K562 (cell line): ENCODE results near the gene RNF166. TPM values are rescaled to one million over a fixed set of nuclear protein-coding genes. Genes with fewer than 3 reads are reported as not detected.

ENCODE experiments used
- CBX5 ChIP-seq: IDR thresholded peaks from 2 replicates; pipeline ENCODE4 v1.6.1; 2014; ENCODE audit warnings: low read depth, borderline replicate concordance
- CXXC5 ChIP-seq: fragments of 250-450 bp; sonication (Bioruptor Pico); IDR thresholded peaks from 2 replicates; pipeline ENCODE4 v1.8.0; 2022; ENCODE audit warnings: inconsistent platforms, mild to moderate bottlenecking, moderate library complexity
- FOXA3 ChIP-seq, 2 experiments: fragments of 450-650 bp in 1 of 2; sonication (generic) in 1 of 2; formaldehyde crosslinking; IDR thresholded peaks in 1 of 2; conservative IDR thresholded peaks in 1 of 2; 2 replicates each; pipeline versions ENCODE4 v1.4.0 to v1.8.0; 2020 to 2022; ENCODE audit warnings: mild to moderate bottlenecking in 2 of 2, missing genetic modification reagents in 1 of 2
- FOXJ2 ChIP-seq: fragments of 200-800 bp; sonication (Bioruptor generic); IDR thresholded peaks from 2 replicates; pipeline ENCODE4 v1.6.1; 2016; ENCODE audit warnings: missing genetic modification characterization, missing compliant biosample characterization
- FOXP1 ChIP-seq: sonication (generic); formaldehyde crosslinking; IDR thresholded peaks from 2 replicates; pipeline ENCODE4 v1.8.0; 2022; ENCODE audit warnings: mild to moderate bottlenecking, missing genetic modification reagents
- HDAC6 ChIP-seq: IDR thresholded peaks from 2 replicates; pipeline ENCODE4 v1.6.1; 2012; ENCODE audit warnings: low read depth, mild to moderate bottlenecking, control low read depth, inconsistent platforms, low read length, moderate library complexity
- HMBOX1 ChIP-seq: sonication (generic); IDR thresholded peaks from 2 replicates; pipeline ENCODE4 v1.6.1; 2016
- L3MBTL2 ChIP-seq: fragments of 450-650 bp; IDR thresholded peaks from 2 replicates; pipeline ENCODE4 v1.6.1; 2016; ENCODE audit warnings: mild to moderate bottlenecking, moderate library complexity
- LEF1 ChIP-seq: fragments of 450-650 bp; IDR thresholded peaks from 2 replicates; pipeline ENCODE4 v1.6.1; 2016; ENCODE audit warnings: mild to moderate bottlenecking
- MBD2 ChIP-seq: sonication (generic); IDR thresholded peaks from 2 replicates; pipeline ENCODE4 v1.6.1; 2016; ENCODE audit warnings: low read depth, borderline replicate concordance
- NCOA4 ChIP-seq: fragments of 450-650 bp; IDR thresholded peaks from 2 replicates; pipeline ENCODE4 v1.6.1; 2018; ENCODE audit warnings: mild to moderate bottlenecking; ENCODE audit not compliant: partially characterized antibody
- NCOA6 ChIP-seq: fragments of 450-650 bp; IDR thresholded peaks from 2 replicates; pipeline ENCODE4 v1.6.1; 2017; ENCODE audit warnings: mild to moderate bottlenecking
- PKNOX1 ChIP-seq: fragments of 450-650 bp; IDR thresholded peaks from 2 replicates; pipeline ENCODE4 v1.6.1; 2016
- RAD21 ChIP-seq, 2 experiments: fragments of 250-450 bp in 1 of 2; fragments of 450-650 bp in 1 of 2; sonication (Bioruptor Pico) in 1 of 2; formaldehyde crosslinking in 1 of 2; IDR thresholded peaks in 1 of 2; conservative IDR thresholded peaks in 1 of 2; 2 replicates each; pipeline versions ENCODE4 v1.4.0 to v1.8.0; 2020 to 2022; ENCODE audit warnings: mild to moderate bottlenecking in 2 of 2, moderate library complexity in 1 of 2
- RBM39 ChIP-seq: fragments of 200-400 bp; formaldehyde crosslinking; optimal IDR thresholded peaks from 2 replicates; pipeline ENCODE3; 2018; ENCODE audit warnings: low read depth, low read length
- TEAD4 ChIP-seq, 2 experiments: sonication (generic) in 1 of 2; formaldehyde crosslinking in 1 of 2; IDR thresholded peaks; 2 replicates each; pipeline versions ENCODE4 v1.6.1 to v1.8.0; 2012 to 2022; ENCODE audit warnings: borderline replicate concordance in 1 of 2, inconsistent platforms in 1 of 2, low read length in 1 of 2, mild to moderate bottlenecking in 1 of 2, missing genetic modification reagents in 1 of 2
- ZNF143 ChIP-seq: sonication (generic); formaldehyde crosslinking; IDR thresholded peaks from 2 replicates; pipeline ENCODE4 v1.9.0; 2022; ENCODE audit warnings: mild to moderate bottlenecking, missing genetic modification reagents
- ZNF445 ChIP-seq: fragments of 250-450 bp; sonication (Bioruptor Pico); IDR thresholded peaks from 2 replicates; pipeline ENCODE4 v1.4.0; 2020; ENCODE audit warnings: low read depth, mild to moderate bottlenecking, moderate library complexity
- ZNF583 ChIP-seq: fragments of 250-450 bp; sonication (Bioruptor Pico); IDR thresholded peaks from 2 replicates; pipeline ENCODE4 v1.4.0; 2020
- ZNF717 ChIP-seq: fragments of 250-450 bp; sonication (Bioruptor Pico); IDR thresholded peaks from 2 replicates; pipeline ENCODE4 v1.5.0; 2021
- polyA plus RNA-seq, 8 experiments: library from polyadenylated mRNA; depleted of rRNA in 4 of 8; stranded (reverse) in 5 of 8; unstranded in 3 of 8; fragments of >200 nt; fragmentation: Nextera tagmentation in 2 of 8; fragmentation: Illumina TruSeq in 1 of 8; extraction: Ambion mirVana in 2 of 8; extraction: Trizol in 1 of 8; gene quantifications; 2 replicates each; pipeline versions ENCODE4 v1.2.1 to v1.2.3, GENCODE V29; 2011 to 2014; ENCODE audit warnings: inconsistent platforms in 1 of 8, missing spikeins in 1 of 8
- total RNA-seq, 7 experiments: library from RNA; depleted of rRNA in 6 of 7; stranded (reverse); fragments of >200 nt in 6 of 7; fragmentation: Illumina TruSeq in 2 of 7; extraction: Trizol in 2 of 7; gene quantifications; 2 replicates each; pipeline versions ENCODE4 v1.2.1 to v1.2.3, GENCODE V29; 2011 to 2021; ENCODE audit warnings: low replicate concordance in 1 of 7
- TF ChIP-seq, protein P1 (sequence below), 2 experiments: IDR thresholded peaks; 2 replicates each; pipeline ENCODE4 v1.6.1; 2012; ENCODE audit warnings: improper control_type of control experiment in 2 of 2, low read depth in 2 of 2, low read length in 2 of 2, borderline replicate concordance in 1 of 2
- TF ChIP-seq, protein P2 (sequence below), 2 experiments: IDR thresholded peaks; 2 replicates each; pipeline ENCODE4 v1.6.1; 2011; ENCODE audit warnings: borderline replicate concordance in 1 of 2, control low read depth in 1 of 2, low read depth in 1 of 2, low read length in 1 of 2, mild to moderate bottlenecking in 1 of 2, mixed read lengths in 1 of 2, moderate library complexity in 1 of 2; ENCODE audit not compliant: insufficient read depth in 1 of 2, insufficient read length in 1 of 2, poor library complexity in 1 of 2, severe bottlenecking in 1 of 2; ENCODE audit errors: extremely low read depth in 1 of 2

Gene RNF166
- total and polyA plus RNA-seq, 9 of the 15 experiments (the other 6 are each of a cell fraction or from before 2014, with no cell fraction given): 0.56 to 60.3 (median 19.5) TPM

DNA sequence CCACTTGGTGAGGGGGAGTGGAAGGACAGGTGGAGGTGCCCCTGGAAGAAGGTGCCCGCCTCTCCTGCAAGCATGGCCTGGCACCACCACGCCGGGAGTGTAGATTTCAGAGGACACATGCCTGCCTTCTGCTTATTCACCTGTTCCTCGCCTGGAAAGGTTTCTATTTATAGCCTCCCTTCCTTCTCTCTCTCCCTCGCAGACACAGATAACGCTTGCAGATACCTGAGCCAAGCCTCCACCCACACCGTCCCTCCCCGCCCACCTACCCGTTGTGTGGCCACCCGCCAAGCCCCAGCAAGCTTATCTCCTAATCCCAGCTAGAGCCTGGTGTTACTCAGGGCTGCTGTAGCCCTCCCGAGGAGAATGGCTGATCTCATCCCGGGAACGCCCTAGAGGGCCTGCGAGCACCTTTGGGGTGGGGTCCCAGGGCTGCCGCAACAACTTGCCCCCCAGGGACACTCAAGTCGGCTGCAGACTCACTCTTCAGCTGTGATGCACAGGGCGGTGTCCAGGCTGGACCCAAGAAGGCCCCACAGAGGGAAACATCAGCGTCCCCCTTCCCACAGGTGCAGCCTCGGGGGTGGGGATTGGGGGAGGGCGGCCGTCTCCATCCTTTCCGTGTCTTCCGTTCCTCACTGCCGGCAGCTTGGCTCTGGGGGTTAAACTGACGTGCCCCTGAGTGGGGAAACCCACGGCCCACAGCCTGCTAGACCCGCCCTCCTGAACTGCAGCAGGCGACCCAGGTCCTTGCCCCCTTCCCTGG is 18.0 kb downstream of the RNF166 start (continued):
- TF ChIP-seq LEF1 (peak; percentile 92), FOXA3 (CRISPR knock-in tag; conservative IDR thresholded peaks at IDR 0.05 in 1 of 2, IDR thresholded peaks at IDR 0.05 in 1 of 2) (no peak; a peak in 1 of 4 replicates), MBD2 (peak; percentile 85), NCOA4 (no peak), ZNF445 (CRISPR knock-in tag) (no peak), ZNF143 (CRISPR knock-in tag) (peak; percentile 45; the same call in 1 of the 2 replicates), PKNOX1 (peak; percentile 49), HDAC6 (no peak), FOXJ2 (tag) (no peak), ZNF583 (CRISPR knock-in tag) (no peak), HMBOX1 (0 out of 2 replicates have a peak, but pooled peaks have one; percentile 56), RBM39 (peak; percentile 73), CBX5 (peak; percentile 73; the same call in 1 of the 2 replicates), TEAD4 (IDR thresholded peaks at IDR 0.05; ENCODE audit: low read length) (peak; percentile 96), TEAD4 (CRISPR knock-in tag; IDR thresholded peaks at IDR 0.05; ENCODE audit: borderline replicate concordance) (no peak), RAD21 (CRISPR knock-in tag; conservative IDR thresholded peaks at IDR 0.05 in 1 of 2, IDR thresholded peaks at IDR 0.05 in 1 of 2) (no peak), ZNF717 (CRISPR knock-in tag) (no peak), L3MBTL2 (0 out of 2 replicates have a peak, but pooled peaks have one; percentile 28), CXXC5 (peak; percentile 89), FOXP1 (CRISPR knock-in tag) (peak; percentile 53; the same call in 1 of the 2 replicates), NCOA6 (no peak)
- TF ChIP-seq, protein P1, sequence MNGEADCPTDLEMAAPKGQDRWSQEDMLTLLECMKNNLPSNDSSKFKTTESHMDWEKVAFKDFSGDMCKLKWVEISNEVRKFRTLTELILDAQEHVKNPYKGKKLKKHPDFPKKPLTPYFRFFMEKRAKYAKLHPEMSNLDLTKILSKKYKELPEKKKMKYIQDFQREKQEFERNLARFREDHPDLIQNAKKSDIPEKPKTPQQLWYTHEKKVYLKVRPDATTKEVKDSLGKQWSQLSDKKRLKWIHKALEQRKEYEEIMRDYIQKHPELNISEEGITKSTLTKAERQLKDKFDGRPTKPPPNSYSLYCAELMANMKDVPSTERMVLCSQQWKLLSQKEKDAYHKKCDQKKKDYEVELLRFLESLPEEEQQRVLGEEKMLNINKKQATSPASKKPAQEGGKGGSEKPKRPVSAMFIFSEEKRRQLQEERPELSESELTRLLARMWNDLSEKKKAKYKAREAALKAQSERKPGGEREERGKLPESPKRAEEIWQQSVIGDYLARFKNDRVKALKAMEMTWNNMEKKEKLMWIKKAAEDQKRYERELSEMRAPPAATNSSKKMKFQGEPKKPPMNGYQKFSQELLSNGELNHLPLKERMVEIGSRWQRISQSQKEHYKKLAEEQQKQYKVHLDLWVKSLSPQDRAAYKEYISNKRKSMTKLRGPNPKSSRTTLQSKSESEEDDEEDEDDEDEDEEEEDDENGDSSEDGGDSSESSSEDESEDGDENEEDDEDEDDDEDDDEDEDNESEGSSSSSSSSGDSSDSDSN (IDR thresholded peaks at IDR 0.05; ENCODE audit: borderline replicate concordance in 1 of 2, low read depth in 2 of 2, low read length in 2 of 2): 0 out of 4 replicates have a peak, but pooled peaks of 1 of the 2 experiments have one; percentile 51
- TF ChIP-seq, protein P2, sequence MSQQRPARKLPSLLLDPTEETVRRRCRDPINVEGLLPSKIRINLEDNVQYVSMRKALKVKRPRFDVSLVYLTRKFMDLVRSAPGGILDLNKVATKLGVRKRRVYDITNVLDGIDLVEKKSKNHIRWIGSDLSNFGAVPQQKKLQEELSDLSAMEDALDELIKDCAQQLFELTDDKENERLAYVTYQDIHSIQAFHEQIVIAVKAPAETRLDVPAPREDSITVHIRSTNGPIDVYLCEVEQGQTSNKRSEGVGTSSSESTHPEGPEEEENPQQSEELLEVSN (IDR thresholded peaks at IDR 0.05; ENCODE audit: borderline replicate concordance in 1 of 2, extremely low read depth in 1 of 2, insufficient read depth in 1 of 2, insufficient read length in 1 of 2, low read depth in 1 of 2, low read length in 1 of 2, poor library complexity in 1 of 2, severe bottlenecking in 1 of 2): peak in 1 of 2 experiments; percentile 44
